GM19438 (cell line): ENCODE measurements around the gene TNK1.
"Not testable (repeated sequence)": the region's sequence is repeated elsewhere in the genome, so short reads cannot be mapped to it uniquely, and the experiment has no call there.

Source experiments
- ATAC-seq: cut with Tn5 transposase; IDR thresholded peaks from one replicate; pipeline ENCODE4 v1.9.1; 2021; ENCODE audit warnings: low read depth; ENCODE audit not compliant: unreplicated experiment

TNK1 gene

GRCh38 chr17:7380855-7381683 is at the start of gene TNK1:
Gene TNK1, plus strand, starts transcription at chr17:7381089. Its CDS starts 1,838 bp downstream, at chr17:7382927.
- ATAC-seq, result no peak

GRCh38 chr17:7332111-7332510 is 48.8 kb upstream of the TNK1 start:
- no peak for ATAC-seq

GRCh38 chr17:7332600-7333069 is 48.3 kb upstream of the TNK1 start:
- not testable (repeated sequence) for ATAC-seq

GRCh38 chr17:7334938-7335538 is 45.9 kb upstream of the TNK1 start:
- ATAC-seq, result no peak

- ATAC-seq, result not testable (repeated sequence)
Measured at GRCh38 chr17:7335765-7336164, 45.1 kb upstream of the TNK1 start.

GRCh38 chr17:7336240-7337175 is 44.4 kb upstream of the TNK1 start, which contains the start of gene ACAP1:
Gene ACAP1, plus strand, starts transcription at chr17:7336529. Its CDS starts 206 bp downstream, at chr17:7336735.
- ATAC-seq, result no peak

GRCh38 chr17:7337600-7337999 is 43.3 kb upstream of the TNK1 start:
- ATAC-seq, result not testable (repeated sequence)

GRCh38 chr17:7340179-7340578 is 40.7 kb upstream of the TNK1 start:
- no peak for ATAC-seq

- ATAC-seq, result no peak
Measured at GRCh38 chr17:7341842-7342241, 39.0 kb upstream of the TNK1 start.

GRCh38 chr17:7343250-7343649 is 37.6 kb upstream of the TNK1 start:
- no peak for ATAC-seq

- no peak for ATAC-seq
Measured at GRCh38 chr17:7346761-7347614, 33.9 kb upstream of the TNK1 start.

- ATAC-seq, result no peak
Measured at GRCh38 chr17:7347630-7348477, 33.0 kb upstream of the TNK1 start.

GRCh38 chr17:7348478-7349242 is 32.2 kb upstream of the TNK1 start:
- no peak for ATAC-seq

GRCh38 chr17:7351665-7352502 is 29.0 kb upstream of the TNK1 start, which contains the start of gene KCTD11:
Gene KCTD11, plus strand, starts transcription at chr17:7352162.
- peak; percentile 65 for ATAC-seq

- ATAC-seq, result no peak
Measured at GRCh38 chr17:7352503-7352889, 28.4 kb upstream of the TNK1 start.

GRCh38 chr17:7352910-7353635 is 27.8 kb upstream of the TNK1 start:
- ATAC-seq, result no peak
